Brain pericyte (primary cell): ENCODE measurements around the gene UBL7.
"Not testable (repeated sequence)": the region's sequence is repeated elsewhere in the genome, so short reads cannot be mapped to it uniquely, and the experiment has no call there.

Experiments
- DNase-seq: peaks from one replicate; pipeline ENCODE4 v3.0.0-alpha.2; 2012; ENCODE audit warnings: low read depth, low spot score

The UBL7 gene

GRCh38 chr15:74464216-74464615 lies 3.3 kb upstream of the UBL7 start:
- no peak for DNase-seq

GRCh38 chr15:74463634-74464033 lies 2.7 kb upstream of the UBL7 start:
- DNase-seq, result no peak

- no peak for DNase-seq
These were observed 1.0 kb upstream of the UBL7 start for GRCh38 chr15:74461847-74462511.

GRCh38 chr15:74460298-74460697 lies 662 bp downstream of the UBL7 start:
- DNase-seq, result no peak

- not testable (repeated sequence) for DNase-seq
These were observed 1.2 kb downstream of the UBL7 start for GRCh38 chr15:74459798-74460197.

- DNase-seq, result no peak
These were observed 2.5 kb downstream of the UBL7 start for GRCh38 chr15:74458473-74458872.

- DNase-seq, result not testable (repeated sequence)
These were observed 3.9 kb downstream of the UBL7 start for GRCh38 chr15:74457036-74457435.

- DNase-seq, result no peak
These were observed 6.0 kb downstream of the UBL7 start for GRCh38 chr15:74454764-74455500.

GRCh38 chr15:74453925-74454763 lies 6.8 kb downstream of the UBL7 start:
- DNase-seq, result no peak

- DNase-seq, result no peak
These were observed 8.8 kb downstream of the UBL7 start for GRCh38 chr15:74451861-74452835.

GRCh38 chr15:74451322-74451721 lies 9.6 kb downstream of the UBL7 start:
- no peak for DNase-seq

- no peak for DNase-seq
These were observed 11.2 kb downstream of the UBL7 start for GRCh38 chr15:74449643-74450205.

- DNase-seq, result no peak
These were observed 11.9 kb downstream of the UBL7 start for GRCh38 chr15:74449095-74449494.

- DNase-seq, result no peak
These were observed 14.9 kb downstream of the UBL7 start for GRCh38 chr15:74445816-74446763.

- no peak for DNase-seq
These were observed 16.6 kb downstream of the UBL7 start for GRCh38 chr15:74444106-74445062.

- DNase-seq, result no peak
These were observed 17.7 kb downstream of the UBL7 start for GRCh38 chr15:74443100-74443909.

- no peak for DNase-seq
These were observed 18.4 kb downstream of the UBL7 start for GRCh38 chr15:74442604-74443003.

- DNase-seq, result no peak
These were observed 18.9 kb downstream of the UBL7 start for GRCh38 chr15:74442063-74442462.
